ENCODE results near the gene ARMC9.

DNA sequence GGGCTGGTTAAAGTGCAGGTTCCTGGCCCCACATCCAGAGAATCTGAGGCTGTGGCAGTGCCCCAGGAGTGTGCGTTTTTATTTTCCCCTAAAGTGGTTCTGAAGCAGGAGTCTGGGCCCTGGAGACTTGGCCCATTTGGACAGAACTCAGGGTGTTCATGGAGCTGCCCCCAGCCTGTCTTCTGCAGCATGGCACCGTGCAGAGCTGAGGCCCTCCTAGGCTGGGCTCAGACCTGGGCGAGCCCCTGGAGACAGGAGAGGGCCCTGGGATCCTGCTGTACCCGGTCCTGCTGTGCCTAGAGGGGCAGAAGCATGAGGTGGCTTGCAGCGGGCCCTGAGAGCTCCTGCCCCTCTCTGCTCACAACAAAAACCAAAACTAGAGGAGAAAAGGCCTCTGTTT, 138.3 kb downstream of the ARMC9 start:
- no peak for TF ChIP-seq CTCF (IDR thresholded peaks at IDR 0.05 in 4 of 5, conservative IDR thresholded peaks at IDR 0.05 in 1 of 5)
- no peak for TF ChIP-seq POLR2A (IDR thresholded peaks at IDR 0.05)

Data from gastrocnemius medialis (tissue), 4 donors.